Measurements from ENCODE around the gene PAM16.

The PAM16 gene

GRCh38 chr16:4316108-4316863 lies 34.8 kb downstream of the PAM16 start:
- H3K36me3 Mint-ChIP-seq, result no peaks in the 10 kb centered on the region
- peaks cover 15% of the 10 kb centered on the region for H3K27me3 Mint-ChIP-seq
- H3K4me1 Mint-ChIP-seq, result peaks cover 11% of the 10 kb centered on the region
- H3K4me3 Mint-ChIP-seq, result no peak overlapping the region
- no peak overlapping the region for H3K27ac Mint-ChIP-seq
- no peaks in the 10 kb centered on the region for H3K9me3 Mint-ChIP-seq

GRCh38 chr16:4315186-4316107 lies 35.7 kb downstream of the PAM16 start, which contains the start of gene GLIS2:
TSS of gene GLIS2 (plus strand) at chr16:4316067. CDS start at chr16:4332281, 16,214 bp downstream.
- Mint-ChIP-seq H3K9me3 (no peaks in the 10 kb centered on the region), H3K4me1 (peaks cover 11% of the 10 kb centered on the region), H3K36me3 (no peaks in the 10 kb centered on the region), H3K27me3 (peaks cover 15% of the 10 kb centered on the region), H3K27ac (no peak within 1 kb of the TSS), H3K4me3 (peak within 1 kb of the TSS; percentile 93)

- Mint-ChIP-seq H3K36me3 (no peaks in the 10 kb centered on the region), H3K9me3 (no peaks in the 10 kb centered on the region), H3K4me3 (peak overlapping the region; percentile 93), H3K27ac (peak overlapping the region; percentile 79), H3K4me1 (peaks cover 11% of the 10 kb centered on the region), H3K27me3 (peaks cover 15% of the 10 kb centered on the region)
Measured at GRCh38 chr16:4314532-4315185, 36.5 kb downstream of the PAM16 start.

GRCh38 chr16:4313563-4314531 lies 37.3 kb downstream of the PAM16 start:
- peaks cover 18% of the 10 kb centered on the region for H3K4me1 Mint-ChIP-seq
- peaks cover 15% of the 10 kb centered on the region for H3K27me3 Mint-ChIP-seq
- no peak overlapping the region for H3K27ac Mint-ChIP-seq
- H3K9me3 Mint-ChIP-seq, result no peaks in the 10 kb centered on the region
- H3K36me3 Mint-ChIP-seq, result no peaks in the 10 kb centered on the region
- peak overlapping the region; percentile 93 for H3K4me3 Mint-ChIP-seq

- peaks cover 3% of the 10 kb centered on the region for H3K36me3 Mint-ChIP-seq
- H3K9me3 Mint-ChIP-seq, result no peaks in the 10 kb centered on the region
- H3K27ac Mint-ChIP-seq, result no peak overlapping the region
- H3K4me3 Mint-ChIP-seq, result no peak overlapping the region
- peaks cover 11% of the 10 kb centered on the region for H3K27me3 Mint-ChIP-seq
- H3K4me1 Mint-ChIP-seq, result peaks cover 38% of the 10 kb centered on the region
Measured at GRCh38 chr16:4309833-4310266, 41.3 kb downstream of the PAM16 start.

GRCh38 chr16:4309102-4309832 lies 41.9 kb downstream of the PAM16 start:
- Mint-ChIP-seq H3K4me3 (peak overlapping the region; percentile 26), H3K9me3 (no peaks in the 10 kb centered on the region), H3K36me3 (peaks cover 3% of the 10 kb centered on the region), H3K27me3 (peaks cover 5% of the 10 kb centered on the region), H3K27ac (peak overlapping the region; percentile 27), H3K4me1 (peaks cover 32% of the 10 kb centered on the region)

GRCh38 chr16:4307215-4308037 lies 43.7 kb downstream of the PAM16 start:
- H3K27me3 Mint-ChIP-seq, result no peaks in the 10 kb centered on the region
- H3K9me3 Mint-ChIP-seq, result no peaks in the 10 kb centered on the region
- peak overlapping the region; percentile 92 for H3K4me3 Mint-ChIP-seq
- H3K4me1 Mint-ChIP-seq, result peaks cover 33% of the 10 kb centered on the region
- H3K36me3 Mint-ChIP-seq, result peaks cover 3% of the 10 kb centered on the region
- peak overlapping the region; percentile 95 for H3K27ac Mint-ChIP-seq

GRCh38 chr16:4306470-4307214 lies 44.5 kb downstream of the PAM16 start:
- Mint-ChIP-seq H3K4me1 (peaks cover 33% of the 10 kb centered on the region), H3K36me3 (peaks cover 3% of the 10 kb centered on the region), H3K4me3 (peak overlapping the region; percentile 92), H3K27ac (peak overlapping the region; percentile 95), H3K27me3 (no peaks in the 10 kb centered on the region), H3K9me3 (no peaks in the 10 kb centered on the region)

GRCh38 chr16:4303973-4304372 lies 47.1 kb downstream of the PAM16 start:
- Mint-ChIP-seq H3K4me1 (peaks cover 32% of the 10 kb centered on the region), H3K36me3 (peaks cover 3% of the 10 kb centered on the region), H3K27ac (no peak overlapping the region), H3K4me3 (no peak overlapping the region), H3K9me3 (no peaks in the 10 kb centered on the region), H3K27me3 (no peaks in the 10 kb centered on the region)

- no peaks in the 10 kb centered on the region for H3K36me3 Mint-ChIP-seq
- H3K9me3 Mint-ChIP-seq, result no peaks in the 10 kb centered on the region
- H3K4me1 Mint-ChIP-seq, result peaks cover 25% of the 10 kb centered on the region
- H3K4me3 Mint-ChIP-seq, result no peak overlapping the region
- no peaks in the 10 kb centered on the region for H3K27me3 Mint-ChIP-seq
- no peak overlapping the region for H3K27ac Mint-ChIP-seq
Measured at GRCh38 chr16:4301968-4302367, 49.2 kb downstream of the PAM16 start.

- no peaks in the 10 kb centered on the region for H3K27me3 Mint-ChIP-seq
- no peaks in the 10 kb centered on the region for H3K9me3 Mint-ChIP-seq
- H3K4me1 Mint-ChIP-seq, result peaks cover 17% of the 10 kb centered on the region
- no peaks in the 10 kb centered on the region for H3K36me3 Mint-ChIP-seq
- no peak overlapping the region for H3K27ac Mint-ChIP-seq
- no peak overlapping the region for H3K4me3 Mint-ChIP-seq
Measured at GRCh38 chr16:4301177-4301576, 49.9 kb downstream of the PAM16 start.

GRCh38 chr16:4298761-4299522 lies 52.2 kb downstream of the PAM16 start:
- Mint-ChIP-seq H3K9me3 (no peaks in the 10 kb centered on the region), H3K27me3 (no peaks in the 10 kb centered on the region), H3K4me1 (peaks cover 6% of the 10 kb centered on the region), H3K36me3 (no peaks in the 10 kb centered on the region), H3K4me3 (no peak overlapping the region), H3K27ac (no peak overlapping the region)
